Upper lobe of left lung (tissue), 4 donors: Measurements from ENCODE around the gene SLC48A1.

Source experiments
- CTCF ChIP-seq, 6 experiments: fragments of 450-650 bp in 4 of 6; fragments of 200-600 bp in 2 of 6; sonication (generic) in 2 of 6; IDR thresholded peaks; one replicate each; pipeline ENCODE4 v1.5.1; 2016 to 2019; ENCODE audit warnings: antibody characterized with exemption in 6 of 6
- EP300 ChIP-seq, 4 donors: sonication (generic); formaldehyde crosslinking; IDR thresholded peaks; one replicate each; pipeline ENCODE4 v1.5.1; 2017; ENCODE audit warnings: antibody characterized with exemption in 4 of 4, control low read depth in 2 of 4
- POLR2A ChIP-seq, 4 donors: fragments of 450-650 bp; IDR thresholded peaks; one replicate each; pipeline ENCODE4 v1.5.1; 2016 to 2017; ENCODE audit warnings: antibody characterized with exemption in 4 of 4, mild to moderate bottlenecking in 2 of 4
- POLR2AphosphoS5 ChIP-seq, 2 donors: sonication (generic); formaldehyde crosslinking; IDR thresholded peaks; one replicate each; pipeline ENCODE4 v1.5.1; 2017; ENCODE audit warnings: antibody characterized with exemption in 2 of 2

- TF ChIP-seq CTCF (IDR thresholded peaks at IDR 0.05) (no peak), POLR2A (IDR thresholded peaks at IDR 0.05) (no peak), POLR2AphosphoS5 (IDR thresholded peaks at IDR 0.05) (no peak), EP300 (IDR thresholded peaks at IDR 0.05) (no peak)
Measured at GRCh38 chr12:47730341-47730744, 42.7 kb upstream of the SLC48A1 start.
